HepG2 (cell line): Measurements from ENCODE around the gene HOXA6.

Source experiments
- FOXM1 ChIP-seq: sonication (generic); formaldehyde crosslinking; IDR thresholded peaks from 2 replicates; pipeline ENCODE4 v1.5.0; 2020; ENCODE audit warnings: missing genetic modification reagents
- HOXA3 ChIP-seq: sonication (generic); formaldehyde crosslinking; IDR thresholded peaks from 2 replicates; pipeline ENCODE4 v1.5.0; 2020; ENCODE audit warnings: missing genetic modification reagents
- MAFK ChIP-seq, 2 experiments: IDR thresholded peaks in 1 of 2; conservative IDR thresholded peaks in 1 of 2; 2 replicates each; pipeline ENCODE4 v1.6.1; 2011; ENCODE audit warnings: improper control_type of control experiment in 2 of 2, low read length in 2 of 2
- POLR2A ChIP-seq, 2 experiments: IDR thresholded peaks; 2 replicates each; pipeline ENCODE4 v1.6.1; 2011; ENCODE audit warnings: low read depth in 2 of 2, low read length in 2 of 2, mild to moderate bottlenecking in 1 of 2, moderate library complexity in 1 of 2; ENCODE audit not compliant: insufficient read depth in 1 of 2
- XRCC5 ChIP-seq: fragments of 200-400 bp; formaldehyde crosslinking; optimal IDR thresholded peaks from 2 replicates; pipeline ENCODE3; 2017; ENCODE audit warnings: mild to moderate bottlenecking, low read length
- ZNF709 ChIP-seq: sonication (generic); formaldehyde crosslinking; IDR thresholded peaks from 2 replicates; pipeline ENCODE4 v1.5.0; 2020; ENCODE audit warnings: mild to moderate bottlenecking, missing genetic modification reagents
- TF ChIP-seq, protein P1 (sequence below): sonication (generic); formaldehyde crosslinking; IDR thresholded peaks from 2 replicates; pipeline ENCODE4 v1.5.0; 2020; ENCODE audit warnings: mild to moderate bottlenecking, missing genetic modification reagents, moderate library complexity
- TF ChIP-seq, protein P2 (sequence below): sonication (generic); formaldehyde crosslinking; IDR thresholded peaks from 2 replicates; pipeline ENCODE4 v1.4.0; 2020; ENCODE audit warnings: missing genetic modification reagents, borderline replicate concordance

DNA sequence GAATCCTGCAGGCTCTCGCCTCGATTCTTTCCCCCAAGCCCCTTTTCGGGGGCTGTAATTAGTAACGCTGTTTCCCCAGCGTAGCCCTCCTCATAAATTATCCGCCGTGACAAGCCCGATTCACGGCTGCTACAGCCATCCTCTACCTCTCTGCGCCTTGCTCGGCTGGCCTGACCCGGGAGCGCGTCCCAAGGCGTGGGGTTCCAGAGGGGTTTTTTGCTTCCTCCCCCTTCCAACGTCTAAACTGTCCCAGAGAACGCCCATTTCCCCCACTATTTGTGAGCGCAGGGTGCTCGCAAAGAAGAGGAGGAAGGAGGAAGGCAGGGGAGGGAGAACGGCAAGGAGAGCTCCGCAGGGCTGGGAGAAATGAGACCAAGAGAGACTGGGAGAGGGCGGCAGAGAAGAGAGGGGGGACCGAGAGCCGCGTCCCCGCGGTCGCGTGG is 5.0 kb downstream of the HOXA6 start:
- TF ChIP-seq XRCC5 = no peak
- TF ChIP-seq, protein P1, sequence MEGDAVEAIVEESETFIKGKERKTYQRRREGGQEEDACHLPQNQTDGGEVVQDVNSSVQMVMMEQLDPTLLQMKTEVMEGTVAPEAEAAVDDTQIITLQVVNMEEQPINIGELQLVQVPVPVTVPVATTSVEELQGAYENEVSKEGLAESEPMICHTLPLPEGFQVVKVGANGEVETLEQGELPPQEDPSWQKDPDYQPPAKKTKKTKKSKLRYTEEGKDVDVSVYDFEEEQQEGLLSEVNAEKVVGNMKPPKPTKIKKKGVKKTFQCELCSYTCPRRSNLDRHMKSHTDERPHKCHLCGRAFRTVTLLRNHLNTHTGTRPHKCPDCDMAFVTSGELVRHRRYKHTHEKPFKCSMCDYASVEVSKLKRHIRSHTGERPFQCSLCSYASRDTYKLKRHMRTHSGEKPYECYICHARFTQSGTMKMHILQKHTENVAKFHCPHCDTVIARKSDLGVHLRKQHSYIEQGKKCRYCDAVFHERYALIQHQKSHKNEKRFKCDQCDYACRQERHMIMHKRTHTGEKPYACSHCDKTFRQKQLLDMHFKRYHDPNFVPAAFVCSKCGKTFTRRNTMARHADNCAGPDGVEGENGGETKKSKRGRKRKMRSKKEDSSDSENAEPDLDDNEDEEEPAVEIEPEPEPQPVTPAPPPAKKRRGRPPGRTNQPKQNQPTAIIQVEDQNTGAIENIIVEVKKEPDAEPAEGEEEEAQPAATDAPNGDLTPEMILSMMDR (CRISPR knock-in tag) = no peak
- TF ChIP-seq FOXM1 (CRISPR knock-in tag) = no peak
- TF ChIP-seq ZNF709 = no peak
- TF ChIP-seq MAFK (conservative IDR thresholded peaks at IDR 0.05 in 1 of 2, IDR thresholded peaks at IDR 0.05 in 1 of 2; ENCODE audit: low read length in 2 of 2) = no peak
- TF ChIP-seq HOXA3 = no peak
- TF ChIP-seq POLR2A (IDR thresholded peaks at IDR 0.05; ENCODE audit: insufficient read depth in 1 of 2, low read depth in 2 of 2, low read length in 2 of 2) = no peak
- TF ChIP-seq, protein P2, sequence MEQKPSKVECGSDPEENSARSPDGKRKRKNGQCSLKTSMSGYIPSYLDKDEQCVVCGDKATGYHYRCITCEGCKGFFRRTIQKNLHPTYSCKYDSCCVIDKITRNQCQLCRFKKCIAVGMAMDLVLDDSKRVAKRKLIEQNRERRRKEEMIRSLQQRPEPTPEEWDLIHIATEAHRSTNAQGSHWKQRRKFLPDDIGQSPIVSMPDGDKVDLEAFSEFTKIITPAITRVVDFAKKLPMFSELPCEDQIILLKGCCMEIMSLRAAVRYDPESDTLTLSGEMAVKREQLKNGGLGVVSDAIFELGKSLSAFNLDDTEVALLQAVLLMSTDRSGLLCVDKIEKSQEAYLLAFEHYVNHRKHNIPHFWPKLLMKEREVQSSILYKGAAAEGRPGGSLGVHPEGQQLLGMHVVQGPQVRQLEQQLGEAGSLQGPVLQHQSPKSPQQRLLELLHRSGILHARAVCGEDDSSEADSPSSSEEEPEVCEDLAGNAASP (CRISPR knock-in tag) = no peak
